Endothelial cell of umbilical vein (primary cell): ENCODE results near the gene OMD. TPM values are rescaled to one million over a fixed set of nuclear protein-coding genes. Genes with fewer than 3 reads are reported as not detected.

Source experiments
- BruUV-seq: library from RNA; stranded (reverse); fragments of 400-500 nt; replicated peaks from 2 replicates; lab custom pipeline; 2021; lab: Mats Ljungman, UMichigan
- CTCF ChIA-PET: fragments of 300-600, 350-600 bp; sonication (Branson Sonifier 250); formaldehyde crosslinking; loops from one replicate; lab custom pipeline; 2021; ENCODE audit warnings: antibody characterized with exemption, inconsistent platforms; lab: Charles Lee
- POLR2A ChIA-PET: fragments of 300-600, 350-600 bp; sonication (Branson Sonifier 250); formaldehyde crosslinking; loops from one replicate; lab custom pipeline; 2021; ENCODE audit warnings: antibody characterized with exemption, inconsistent platforms; lab: Charles Lee
- DNase-seq: peaks from one replicate; pipeline ENCODE4 v3.0.0-alpha.2; 2011; ENCODE audit warnings: low read depth, low spot score
- FAIRE-seq: peaks from 2 replicates; lab custom pipeline; 2011; peaks lifted over from hg19 to GRCh38; lab: Jason Lieb, UNC
- H2AFZ ChIP-seq: 2 replicates; pipeline ENCODE4 v1.6.0; 2012; ENCODE audit warnings: low read depth, low read length, control low read depth, inconsistent platforms
- H3K27ac ChIP-seq: 2 replicates; pipeline ENCODE4 v1.5.1; 2011; ENCODE audit warnings: low read depth, mild to moderate bottlenecking, control low read depth, low read length, moderate library complexity; ENCODE audit not compliant: insufficient read depth
- H3K27me3 ChIP-seq, 2 experiments: 2 replicates each; pipeline versions ENCODE4 v1.6.0 to v1.6.1; 2011; ENCODE audit warnings: low read length in 2 of 2, mixed read lengths in 1 of 2; ENCODE audit not compliant: control insufficient read depth in 2 of 2, insufficient read depth in 2 of 2
- H3K36me3 ChIP-seq, 2 experiments: 2 replicates in 1 of 2; 3 replicates in 1 of 2; pipeline ENCODE4 v1.5.1; 2011; ENCODE audit warnings: low read length in 2 of 2, mild to moderate bottlenecking in 1 of 2, moderate library complexity in 1 of 2; ENCODE audit not compliant: control insufficient read depth in 2 of 2, insufficient read depth in 2 of 2; ENCODE audit errors: extremely low read depth in 1 of 2
- H3K4me1 ChIP-seq: 3 replicates; pipeline ENCODE4 v1.5.1; 2011; ENCODE audit warnings: mild to moderate bottlenecking, low read length; ENCODE audit not compliant: control insufficient read depth, insufficient read depth; ENCODE audit errors: extremely low read depth
- H3K4me2 ChIP-seq: 2 replicates; pipeline ENCODE4 v1.6.1; 2011; ENCODE audit warnings: low read length, control low read depth, mixed read lengths; ENCODE audit not compliant: insufficient read depth
- H3K4me3 ChIP-seq, 3 experiments: fragments of 200-600 bp in 1 of 3; sonication (generic), shearing (Covaris generic) in 1 of 3; replicated peaks in 1 of 3; 2 replicates each; pipeline ENCODE4 v1.5.1; 2011 to 2016; ENCODE audit warnings: control low read depth in 3 of 3, low read length in 3 of 3, mild to moderate bottlenecking in 2 of 3, inconsistent platforms in 1 of 3, low read depth in 1 of 3, moderate library complexity in 1 of 3; ENCODE audit not compliant: insufficient read depth in 1 of 3
- H3K79me2 ChIP-seq: 2 replicates; pipeline ENCODE4 v1.6.0; 2012; ENCODE audit warnings: low read length, inconsistent platforms; ENCODE audit not compliant: control insufficient read depth, insufficient read depth
- H3K9ac ChIP-seq: replicated peaks from 2 replicates; pipeline ENCODE3; 2011; ENCODE audit warnings: low read length, control low read depth; ENCODE audit not compliant: insufficient read depth; ENCODE audit errors: extremely low read depth
- H3K9me1 ChIP-seq: replicated peaks from 3 replicates; pipeline ENCODE4 v1.6.0; 2011; ENCODE audit warnings: mild to moderate bottlenecking, low read length; ENCODE audit not compliant: control insufficient read depth, insufficient read depth; ENCODE audit errors: extremely low read depth
- H3K9me3 ChIP-seq: replicated peaks from 2 replicates; pipeline ENCODE4 v1.5.1; 2012; ENCODE audit warnings: low read length, inconsistent platforms; ENCODE audit not compliant: control insufficient read depth, insufficient read depth
- H4K20me1 ChIP-seq: replicated peaks from 2 replicates; pipeline ENCODE3; 2011; ENCODE audit warnings: mild to moderate bottlenecking, low read length; ENCODE audit not compliant: control insufficient read depth, insufficient read depth; ENCODE audit errors: extremely low read depth
- EZH2 ChIP-seq: IDR thresholded peaks from 2 replicates; pipeline ENCODE4 v1.6.1; 2012; ENCODE audit warnings: borderline replicate concordance, low read depth, mild to moderate bottlenecking, moderate library complexity, low read length, inconsistent platforms; ENCODE audit not compliant: severe bottlenecking
- FOS ChIP-seq: IDR thresholded peaks from 2 replicates; pipeline ENCODE4 v1.6.1; 2011; ENCODE audit warnings: mild to moderate bottlenecking, low read length, moderate library complexity, borderline replicate concordance; ENCODE audit not compliant: insufficient read depth
- GATA2 ChIP-seq: IDR thresholded peaks from 2 replicates; pipeline ENCODE4 v1.7.0; 2011; ENCODE audit warnings: low read depth, mild to moderate bottlenecking, moderate library complexity, mixed read lengths, low read length; ENCODE audit not compliant: insufficient read length, insufficient read depth
- JUN ChIP-seq: IDR thresholded peaks from 2 replicates; pipeline ENCODE4 v1.6.1; 2011; ENCODE audit warnings: borderline replicate concordance, low read depth; ENCODE audit not compliant: insufficient read length, insufficient read depth
- POLR2AphosphoS5 ChIP-seq: IDR thresholded peaks from 2 replicates; pipeline ENCODE4 v1.6.1; 2012; ENCODE audit warnings: low read depth, mild to moderate bottlenecking, control low read depth, low read length, moderate library complexity; ENCODE audit not compliant: insufficient read depth
- dilution Hi-C: fragments of 300-500 bp; cut with MboI; formaldehyde crosslinking; loops from one replicate; pipeline ENCODE4 v1.15.0; 2019; ENCODE audit warnings: low sequenced_read_pairs; ENCODE audit not compliant: extremely low pct_ligation_motif_present
- intact Hi-C: fragments of 100-400 bp; cut with micrococcal nuclease; formaldehyde crosslinking; loops from one replicate; pipeline ENCODE4 v1.10.0; 2022
- polyA plus RNA-seq, 4 experiments: library from polyadenylated mRNA; depleted of rRNA in 3 of 4; stranded (reverse) in 3 of 4; unstranded in 1 of 4; fragments of >200 nt; gene quantifications; 2 replicates each; pipeline versions ENCODE4 v1.2.1 to v1.2.3, GENCODE V29; 2011 to 2012; ENCODE audit warnings: missing spikeins in 1 of 4
- total RNA-seq: library from RNA; stranded (reverse); gene quantifications from 2 replicates; pipeline ENCODE4 v1.2.3, GENCODE V29; 2021
- TF ChIP-seq, protein P1 (sequence below), 2 donors: IDR thresholded peaks; 1 replicate in 1 of 2; 2 replicates in 1 of 2; pipeline ENCODE4 v1.5.1; 2011; ENCODE audit warnings: low read length in 2 of 2, mild to moderate bottlenecking in 2 of 2, moderate library complexity in 2 of 2, control low read depth in 1 of 2, inconsistent platforms in 1 of 2, low read depth in 1 of 2; ENCODE audit not compliant: insufficient read depth in 1 of 2; ENCODE audit errors: extremely low read depth in 1 of 2
- TF ChIP-seq, protein P2 (sequence below): IDR thresholded peaks from 2 replicates; pipeline ENCODE4 v1.6.1; 2011; ENCODE audit not compliant: insufficient read depth, insufficient read length

OMD gene
- total and polyA plus RNA-seq, 2 donors (not counting 3 experiments of a cell fraction or from before 2014, with no cell fraction given), result not detected

DNA sequence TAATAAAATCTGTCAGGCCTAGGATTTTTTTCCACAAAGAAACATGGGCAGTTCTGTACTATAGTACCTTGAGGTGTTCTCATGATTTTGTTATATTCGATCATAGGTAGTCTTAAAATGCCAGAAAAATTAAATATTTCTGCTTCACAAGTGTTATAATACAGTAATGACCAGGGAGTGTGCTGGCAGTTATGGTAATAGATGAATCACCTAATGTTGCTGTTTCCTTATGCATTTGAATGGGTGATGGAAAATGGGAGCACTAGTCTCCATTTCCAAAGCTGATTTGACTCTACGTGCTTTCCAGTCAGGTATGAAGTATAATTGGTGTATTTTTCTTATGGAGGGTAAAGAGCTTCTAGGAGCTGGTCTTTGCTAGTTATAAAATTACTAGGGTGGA is 43.7 kb downstream of the OMD start:
- no peaks in the 10 kb centered on the region for H3K9me1 ChIP-seq
- DNase-seq, result no peak
- FAIRE-seq, result no peak
- H3K79me2 ChIP-seq, result no peaks in the 10 kb centered on the region
- H3K36me3 ChIP-seq, result no peaks in the 10 kb centered on the region
- H3K4me1 ChIP-seq, result peaks cover 6% of the 10 kb centered on the region
- dilution Hi-C loops, result no loop called here
- TF ChIP-seq JUN, result no peak
- TF ChIP-seq, protein P1, sequence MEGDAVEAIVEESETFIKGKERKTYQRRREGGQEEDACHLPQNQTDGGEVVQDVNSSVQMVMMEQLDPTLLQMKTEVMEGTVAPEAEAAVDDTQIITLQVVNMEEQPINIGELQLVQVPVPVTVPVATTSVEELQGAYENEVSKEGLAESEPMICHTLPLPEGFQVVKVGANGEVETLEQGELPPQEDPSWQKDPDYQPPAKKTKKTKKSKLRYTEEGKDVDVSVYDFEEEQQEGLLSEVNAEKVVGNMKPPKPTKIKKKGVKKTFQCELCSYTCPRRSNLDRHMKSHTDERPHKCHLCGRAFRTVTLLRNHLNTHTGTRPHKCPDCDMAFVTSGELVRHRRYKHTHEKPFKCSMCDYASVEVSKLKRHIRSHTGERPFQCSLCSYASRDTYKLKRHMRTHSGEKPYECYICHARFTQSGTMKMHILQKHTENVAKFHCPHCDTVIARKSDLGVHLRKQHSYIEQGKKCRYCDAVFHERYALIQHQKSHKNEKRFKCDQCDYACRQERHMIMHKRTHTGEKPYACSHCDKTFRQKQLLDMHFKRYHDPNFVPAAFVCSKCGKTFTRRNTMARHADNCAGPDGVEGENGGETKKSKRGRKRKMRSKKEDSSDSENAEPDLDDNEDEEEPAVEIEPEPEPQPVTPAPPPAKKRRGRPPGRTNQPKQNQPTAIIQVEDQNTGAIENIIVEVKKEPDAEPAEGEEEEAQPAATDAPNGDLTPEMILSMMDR (IDR thresholded peaks at IDR 0.05; ENCODE audit: extremely low read depth in 1 of 2, insufficient read depth in 1 of 2, low read depth in 1 of 2, low read length in 2 of 2), result no peak
- TF ChIP-seq FOS, result no peak
- no peak for TF ChIP-seq POLR2AphosphoS5
- TF ChIP-seq GATA2, result no peak
- no peak for TF ChIP-seq EZH2
- TF ChIP-seq, protein P2, sequence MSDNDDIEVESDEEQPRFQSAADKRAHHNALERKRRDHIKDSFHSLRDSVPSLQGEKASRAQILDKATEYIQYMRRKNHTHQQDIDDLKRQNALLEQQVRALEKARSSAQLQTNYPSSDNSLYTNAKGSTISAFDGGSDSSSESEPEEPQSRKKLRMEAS, result no peak
- ChIA-PET POLR2A (no interaction called here), CTCF (interaction anchor here (0.7 kb wide), 1 partner anchor 9 kb away, joined by 3 read pairs; no protein-coding TSS in a partner anchor)
- H4K20me1 ChIP-seq, result no peaks in the 10 kb centered on the region
- H3K4me3 ChIP-seq, result no peak overlapping the region
- no peak overlapping the region for H3K4me2 ChIP-seq
- BruUV-seq, result no TSS peak
- no peaks in the 10 kb centered on the region for H3K9me3 ChIP-seq
- H3K9ac ChIP-seq, result no peak overlapping the region
- intact Hi-C loops, result no loop called here
- no peaks in the 10 kb centered on the region for H3K27me3 ChIP-seq
- H3K27ac ChIP-seq, result no peak overlapping the region
- H2AFZ ChIP-seq, result no peak overlapping the region
